Glutamatergic neuron (in vitro differentiated cells): ENCODE measurements around the gene SPTBN1. TPM values are rescaled to one million over a fixed set of nuclear protein-coding genes. Genes with fewer than 3 reads are reported as not detected.

Experiments used
- DNase-seq: peaks from one replicate; pipeline ENCODE4 v3.0.0; 2022
- H3K27ac Mint-ChIP-seq: one replicate; pipeline ENCODE4 v1.8.0; 2020; ENCODE audit warnings: mild to moderate bottlenecking, mixed read lengths, inconsistent platforms; ENCODE audit not compliant: unreplicated experiment
- H3K27me3 Mint-ChIP-seq: one replicate; pipeline ENCODE4 v1.8.0; 2020; ENCODE audit warnings: mild to moderate bottlenecking, moderate library complexity, mixed read lengths, inconsistent platforms; ENCODE audit not compliant: unreplicated experiment
- H3K36me3 Mint-ChIP-seq: one replicate; pipeline ENCODE4 v1.8.0; 2020; ENCODE audit warnings: mild to moderate bottlenecking, mixed read lengths, inconsistent platforms; ENCODE audit not compliant: unreplicated experiment
- H3K4me1 Mint-ChIP-seq: one replicate; pipeline ENCODE4 v1.8.0; 2020; ENCODE audit warnings: mild to moderate bottlenecking, low read depth, mixed read lengths, inconsistent platforms; ENCODE audit not compliant: unreplicated experiment
- H3K4me3 Mint-ChIP-seq: one replicate; pipeline ENCODE4 v1.8.0; 2020; ENCODE audit warnings: mild to moderate bottlenecking, mixed read lengths, inconsistent platforms; ENCODE audit not compliant: unreplicated experiment
- H3K9me3 Mint-ChIP-seq: one replicate; pipeline ENCODE4 v1.8.0; 2020; ENCODE audit warnings: mild to moderate bottlenecking, moderate library complexity, mixed read lengths, inconsistent platforms; ENCODE audit not compliant: unreplicated experiment
- total RNA-seq: library from RNA; stranded (reverse); fragmentation: NEBNext Ultra II Directional; extraction: Animal tissue kit (Norgen Biotek cat#: 25700); gene quantifications from one replicate; pipeline ENCODE4 v1.2.1, GENCODE V29; 2021; ENCODE audit not compliant: unreplicated experiment
- TF ChIP-seq, protein P1 (sequence below): fragments of 200-600 bp; sonication (generic); IDR thresholded peaks from one replicate; pipeline ENCODE4 v1.5.0; 2021; ENCODE audit not compliant: partially characterized antibody, unreplicated experiment

Gene SPTBN1
- total RNA-seq, 1 donor from 2014 or later = 385 TPM

DNA sequence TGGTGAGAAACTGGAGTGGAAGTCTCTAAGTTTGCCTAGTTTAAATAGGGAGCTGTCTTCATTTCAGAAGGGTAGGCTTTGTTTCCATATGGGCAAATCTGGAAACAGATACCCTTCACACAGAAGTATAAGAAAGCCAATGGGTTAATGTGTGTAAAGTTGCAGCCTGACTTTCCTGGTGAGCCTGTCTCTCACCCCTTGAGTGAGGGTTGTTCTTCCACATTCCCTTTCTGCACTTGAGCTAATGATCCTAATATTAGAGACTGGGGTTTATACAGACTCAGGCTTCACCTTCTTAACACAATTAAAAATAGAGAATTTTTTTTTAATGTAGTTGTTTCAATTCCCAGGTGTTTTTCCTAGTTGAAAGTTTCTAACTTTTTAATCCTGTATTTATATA, 158.7 kb downstream of the SPTBN1 start:
- no peak for DNase-seq
- Mint-ChIP-seq H3K27ac (no peak overlapping the region), H3K4me3 (no peak overlapping the region), H3K36me3 (no peaks in the 10 kb centered on the region), H3K9me3 (peaks cover 15% of the 10 kb centered on the region), H3K27me3 (peaks cover 2% of the 10 kb centered on the region), H3K4me1 (peaks cover 22% of the 10 kb centered on the region)
- TF ChIP-seq, protein P1, sequence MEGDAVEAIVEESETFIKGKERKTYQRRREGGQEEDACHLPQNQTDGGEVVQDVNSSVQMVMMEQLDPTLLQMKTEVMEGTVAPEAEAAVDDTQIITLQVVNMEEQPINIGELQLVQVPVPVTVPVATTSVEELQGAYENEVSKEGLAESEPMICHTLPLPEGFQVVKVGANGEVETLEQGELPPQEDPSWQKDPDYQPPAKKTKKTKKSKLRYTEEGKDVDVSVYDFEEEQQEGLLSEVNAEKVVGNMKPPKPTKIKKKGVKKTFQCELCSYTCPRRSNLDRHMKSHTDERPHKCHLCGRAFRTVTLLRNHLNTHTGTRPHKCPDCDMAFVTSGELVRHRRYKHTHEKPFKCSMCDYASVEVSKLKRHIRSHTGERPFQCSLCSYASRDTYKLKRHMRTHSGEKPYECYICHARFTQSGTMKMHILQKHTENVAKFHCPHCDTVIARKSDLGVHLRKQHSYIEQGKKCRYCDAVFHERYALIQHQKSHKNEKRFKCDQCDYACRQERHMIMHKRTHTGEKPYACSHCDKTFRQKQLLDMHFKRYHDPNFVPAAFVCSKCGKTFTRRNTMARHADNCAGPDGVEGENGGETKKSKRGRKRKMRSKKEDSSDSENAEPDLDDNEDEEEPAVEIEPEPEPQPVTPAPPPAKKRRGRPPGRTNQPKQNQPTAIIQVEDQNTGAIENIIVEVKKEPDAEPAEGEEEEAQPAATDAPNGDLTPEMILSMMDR = no peak

DNA sequence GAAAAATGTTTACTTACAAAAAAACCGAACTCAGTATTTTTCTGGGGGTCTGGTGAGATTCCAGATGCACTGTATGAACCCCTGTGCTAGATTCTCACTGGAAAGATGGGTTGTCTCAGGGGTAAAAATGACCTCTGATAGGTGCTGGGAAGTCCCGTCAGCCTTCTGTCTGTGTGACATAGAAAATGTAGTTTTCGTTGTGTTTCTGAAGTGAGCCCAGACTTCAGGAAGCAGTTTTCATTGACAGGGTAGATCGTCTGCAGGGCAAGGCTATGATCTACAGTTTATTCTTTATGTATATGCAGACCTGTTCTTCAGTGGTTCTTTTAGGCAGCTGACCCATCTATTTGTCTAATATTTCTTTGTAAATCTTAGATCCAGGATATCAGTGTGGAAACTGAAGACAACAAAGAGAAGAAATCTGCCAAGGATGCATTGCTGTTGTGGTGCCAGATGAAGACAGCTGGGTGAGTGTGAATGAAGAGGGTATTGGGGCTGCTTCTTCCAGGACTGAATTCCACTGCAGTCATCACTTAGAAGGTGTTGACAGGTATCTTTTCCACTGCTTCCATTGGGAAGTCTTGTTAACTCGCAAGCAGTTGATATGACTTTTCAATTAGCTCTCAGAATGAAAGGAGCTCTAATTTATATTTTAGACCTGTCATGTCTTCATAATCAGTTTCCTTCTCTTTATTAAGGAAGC, 159.9 kb downstream of the SPTBN1 start:
- Mint-ChIP-seq H3K27me3 (peaks cover 2% of the 10 kb centered on the region), H3K4me3 (no peak overlapping the region), H3K9me3 (peaks cover 17% of the 10 kb centered on the region), H3K27ac (peak overlapping the region; percentile 25), H3K4me1 (peaks cover 18% of the 10 kb centered on the region), H3K36me3 (no peaks in the 10 kb centered on the region)
- TF ChIP-seq, protein P1 = no peak
- no peak for DNase-seq

DNA sequence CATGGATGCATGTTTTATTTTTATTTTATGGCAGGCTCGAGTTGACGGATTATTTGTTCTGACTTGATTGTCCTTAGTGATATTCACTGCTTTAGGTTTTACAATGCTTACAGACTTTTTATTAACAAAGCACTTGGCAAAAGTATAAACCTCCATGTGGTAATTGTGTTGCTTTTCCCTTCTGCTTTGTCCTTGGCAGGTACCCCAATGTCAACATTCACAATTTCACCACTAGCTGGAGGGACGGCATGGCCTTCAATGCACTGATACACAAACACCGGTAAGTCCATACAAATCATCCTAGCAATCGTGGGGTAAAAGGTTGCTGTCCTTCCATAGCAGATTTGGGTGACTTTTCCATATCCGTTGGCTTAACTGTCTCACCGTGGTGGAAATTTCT, 161.3 kb downstream of the SPTBN1 start:
- no peak for DNase-seq
- H3K27ac Mint-ChIP-seq = no peak overlapping the region
- H3K9me3 Mint-ChIP-seq = peaks cover 16% of the 10 kb centered on the region
- no peaks in the 10 kb centered on the region for H3K36me3 Mint-ChIP-seq
- peaks cover 2% of the 10 kb centered on the region for H3K27me3 Mint-ChIP-seq
- no peak overlapping the region for H3K4me3 Mint-ChIP-seq
- TF ChIP-seq, protein P1 = no peak
- H3K4me1 Mint-ChIP-seq = peaks cover 12% of the 10 kb centered on the region

- H3K36me3 Mint-ChIP-seq = peaks cover 3% of the 10 kb centered on the region
- peaks cover 15% of the 10 kb centered on the region for H3K9me3 Mint-ChIP-seq
- DNase-seq = no peak
- H3K27me3 Mint-ChIP-seq = peaks cover 2% of the 10 kb centered on the region
- H3K4me3 Mint-ChIP-seq = no peak overlapping the region
- H3K27ac Mint-ChIP-seq = peak overlapping the region; percentile 38
- TF ChIP-seq, protein P1 = no peak
- H3K4me1 Mint-ChIP-seq = peaks cover 8% of the 10 kb centered on the region
These were observed 162.8 kb downstream of the SPTBN1 start for GRCh38 chr2:54618646-54619565.
